HG02642 (cell line): Measurements from ENCODE around the gene DHRSX.

Experiments used
- ATAC-seq: cut with Tn5 transposase; IDR thresholded peaks from one replicate; pipeline ENCODE4 v1.9.1; 2021; ENCODE audit warnings: mild to moderate bottlenecking; ENCODE audit not compliant: unreplicated experiment, poor library complexity

Gene DHRSX

GRCh38 chrX:2184089-2184488 lies 316.7 kb downstream of the DHRSX start:
- no peak for ATAC-seq

DNA sequence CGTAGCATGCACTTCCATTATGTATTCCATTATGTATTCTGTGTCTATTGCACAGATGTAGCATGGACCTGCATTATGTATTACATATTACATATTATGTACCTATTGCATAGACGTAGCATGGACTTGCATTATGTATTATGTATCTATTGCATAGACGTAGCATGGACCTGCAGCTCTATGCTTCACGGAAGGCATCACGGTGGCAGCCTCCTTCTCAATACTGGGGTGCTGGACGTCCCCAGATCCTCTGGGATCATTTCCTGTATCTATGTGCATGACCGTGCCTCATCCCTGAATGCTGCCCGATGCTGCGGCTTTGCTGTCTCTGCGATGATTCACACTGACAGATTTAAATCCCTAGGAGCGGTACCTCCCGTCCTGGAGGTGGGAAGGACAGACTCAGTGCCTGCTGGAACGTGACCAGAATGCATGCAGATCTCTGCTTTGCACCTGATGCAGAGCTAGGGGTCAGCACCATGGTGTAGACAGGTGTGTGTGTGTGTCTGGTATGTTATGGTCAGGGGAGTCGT lies 317.5 kb downstream of the DHRSX start:
- ATAC-seq: no peak

GRCh38 chrX:2177541-2177940 lies 323.2 kb downstream of the DHRSX start:
- ATAC-seq: no peak

DNA sequence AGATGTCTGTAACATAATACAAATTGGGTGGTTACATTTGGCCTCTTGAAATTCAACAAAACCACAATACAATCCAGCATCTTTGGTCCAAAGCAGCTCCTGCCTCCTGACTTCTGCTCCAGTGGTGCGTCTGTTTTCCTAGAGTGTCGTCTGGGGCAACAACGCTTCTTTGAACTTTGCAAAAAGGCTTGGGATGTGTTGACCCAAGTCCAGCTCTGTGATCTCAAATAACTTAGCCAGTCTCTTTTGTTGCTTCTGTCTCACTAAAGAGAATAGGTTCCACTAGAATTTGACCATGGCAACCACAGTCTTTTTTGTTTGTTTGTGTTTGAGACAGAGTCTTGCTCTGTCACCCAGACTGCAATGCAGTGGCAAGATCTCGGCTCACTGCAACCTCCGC lies 324.0 kb downstream of the DHRSX start:
- no peak for ATAC-seq

DNA sequence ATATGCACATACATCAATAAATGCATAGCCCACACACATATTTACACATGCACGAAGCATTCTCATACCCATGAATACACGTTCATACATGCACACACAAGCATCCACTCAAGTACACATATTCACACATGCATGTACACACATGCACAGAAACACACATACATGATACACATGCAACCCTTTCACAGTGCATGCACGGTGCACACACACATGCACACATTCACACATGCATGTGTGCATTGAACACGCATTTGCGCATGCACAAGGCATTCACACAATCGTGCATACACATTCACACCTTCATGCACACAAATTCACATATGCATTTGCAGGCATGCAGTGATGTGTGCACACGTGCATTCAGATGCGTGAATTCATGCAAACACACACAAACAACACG lies 324.5 kb downstream of the DHRSX start:
- no peak for ATAC-seq

GRCh38 chrX:2172359-2172758 lies 328.4 kb downstream of the DHRSX start:
- ATAC-seq: no peak
